Activated naive CD4-positive, alpha-beta T cell (primary cell): Measurements from ENCODE around the gene RPUSD3.
"Not testable (repeated sequence)": the region's sequence is repeated elsewhere in the genome, so short reads cannot be mapped to it uniquely, and the experiment has no call there.

Experiments
- DNase-seq, 4 experiments: peaks; one replicate each; lab custom pipeline; 2025; lab: John Stamatoyannopoulos, UW

The RPUSD3 gene, protein sequence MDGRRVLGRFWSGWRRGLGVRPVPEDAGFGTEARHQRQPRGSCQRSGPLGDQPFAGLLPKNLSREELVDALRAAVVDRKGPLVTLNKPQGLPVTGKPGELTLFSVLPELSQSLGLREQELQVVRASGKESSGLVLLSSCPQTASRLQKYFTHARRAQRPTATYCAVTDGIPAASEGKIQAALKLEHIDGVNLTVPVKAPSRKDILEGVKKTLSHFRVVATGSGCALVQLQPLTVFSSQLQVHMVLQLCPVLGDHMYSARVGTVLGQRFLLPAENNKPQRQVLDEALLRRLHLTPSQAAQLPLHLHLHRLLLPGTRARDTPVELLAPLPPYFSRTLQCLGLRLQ

GRCh38 chr3:9843715-9844438, at the start of gene RPUSD3:
Gene RPUSD3 (minus strand): TSS chr3:9844008. CDS start chr3:9843990, 18 bp downstream.
- DNase-seq: peak; percentile 91 to 98 (median 95)

GRCh38 chr3:9891072-9891622, 47.3 kb upstream of the RPUSD3 start:
- no peak for DNase-seq

GRCh38 chr3:9890249-9891071, 46.7 kb upstream of the RPUSD3 start, which contains the start of gene JAGN1:
Gene JAGN1 (plus strand): TSS chr3:9890610. CDS start chr3:9890723, 113 bp downstream.
- peak; percentile 87 to 92 (median 92) for DNase-seq

DNA sequence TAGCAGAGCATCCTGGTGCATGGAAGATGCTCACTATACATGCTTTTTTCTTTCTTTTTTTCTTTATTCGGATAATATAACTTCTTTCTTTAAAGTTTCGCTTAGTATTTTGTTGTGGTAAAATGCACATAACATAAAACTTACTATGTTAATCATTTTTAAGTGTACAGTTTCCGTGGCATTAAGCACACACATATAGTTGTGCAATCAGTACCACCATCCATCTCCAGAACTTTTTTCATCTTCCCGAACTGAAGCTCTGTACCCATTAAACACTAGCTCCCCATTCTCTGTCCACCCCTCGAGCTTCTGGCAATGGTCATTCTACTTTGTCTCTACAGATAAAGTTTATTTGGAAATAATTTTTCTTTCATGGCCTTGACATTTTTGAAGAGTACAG, 45.6 kb upstream of the RPUSD3 start:
- DNase-seq: no peak

DNA sequence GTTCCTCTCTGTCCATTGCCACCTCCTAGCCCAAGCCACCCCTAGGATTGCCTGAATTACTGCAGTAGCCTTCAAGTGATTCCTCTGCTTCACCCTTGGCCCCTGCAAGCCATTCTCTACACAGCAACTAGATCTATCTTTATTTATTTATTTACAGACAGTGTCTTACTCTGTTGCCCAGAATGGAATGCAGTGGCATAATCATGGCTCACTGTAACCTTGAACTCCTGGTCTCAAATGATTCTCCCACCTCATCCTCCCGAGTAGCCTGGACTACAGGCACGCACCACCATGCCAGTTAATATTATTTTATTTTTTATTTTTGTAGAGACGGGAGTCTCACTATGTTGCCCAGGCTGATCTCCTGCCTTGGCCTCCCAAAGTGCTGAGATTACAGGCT, 44.7 kb upstream of the RPUSD3 start:
- no peak for DNase-seq

DNA sequence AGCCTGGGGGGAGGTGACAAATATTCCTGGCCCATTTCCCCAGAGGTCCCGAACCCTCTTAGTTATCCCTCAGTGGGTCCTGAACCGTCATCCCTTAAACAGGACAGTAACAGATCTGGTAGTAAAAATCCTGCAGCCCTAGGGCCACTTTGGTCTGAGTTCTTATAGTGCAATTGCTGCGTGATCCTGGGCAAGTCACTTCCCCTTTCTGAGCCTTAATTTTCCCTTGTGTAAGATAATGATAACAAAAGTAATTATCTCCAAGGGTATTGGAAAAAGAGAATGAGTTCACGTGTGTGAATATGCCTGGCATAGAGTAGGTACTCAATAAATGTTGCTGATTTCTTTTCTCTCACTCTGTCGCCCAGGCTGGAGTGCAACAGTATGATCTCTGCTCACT, 43.7 kb upstream of the RPUSD3 start:
- DNase-seq: no peak

DNA sequence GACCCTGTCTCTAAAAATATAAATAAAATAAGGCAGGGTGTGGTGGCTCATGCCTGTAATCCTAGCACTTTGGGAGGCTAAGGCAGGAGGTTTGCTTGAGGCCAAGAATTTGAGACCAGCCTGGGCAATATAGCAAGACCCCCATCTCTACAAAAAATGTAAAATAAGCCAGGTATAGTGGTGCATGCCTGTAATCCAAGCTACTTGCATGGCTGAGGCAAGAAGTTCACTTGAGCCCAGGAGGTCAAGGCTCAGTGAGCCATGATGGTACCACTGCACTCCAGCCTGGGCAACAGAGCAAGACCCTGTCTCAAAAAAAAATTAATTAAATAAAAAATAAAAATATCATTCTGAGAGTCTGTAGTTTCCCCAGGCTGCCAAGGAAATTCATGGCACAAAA, 42.5 kb upstream of the RPUSD3 start:
- DNase-seq: no peak

DNA sequence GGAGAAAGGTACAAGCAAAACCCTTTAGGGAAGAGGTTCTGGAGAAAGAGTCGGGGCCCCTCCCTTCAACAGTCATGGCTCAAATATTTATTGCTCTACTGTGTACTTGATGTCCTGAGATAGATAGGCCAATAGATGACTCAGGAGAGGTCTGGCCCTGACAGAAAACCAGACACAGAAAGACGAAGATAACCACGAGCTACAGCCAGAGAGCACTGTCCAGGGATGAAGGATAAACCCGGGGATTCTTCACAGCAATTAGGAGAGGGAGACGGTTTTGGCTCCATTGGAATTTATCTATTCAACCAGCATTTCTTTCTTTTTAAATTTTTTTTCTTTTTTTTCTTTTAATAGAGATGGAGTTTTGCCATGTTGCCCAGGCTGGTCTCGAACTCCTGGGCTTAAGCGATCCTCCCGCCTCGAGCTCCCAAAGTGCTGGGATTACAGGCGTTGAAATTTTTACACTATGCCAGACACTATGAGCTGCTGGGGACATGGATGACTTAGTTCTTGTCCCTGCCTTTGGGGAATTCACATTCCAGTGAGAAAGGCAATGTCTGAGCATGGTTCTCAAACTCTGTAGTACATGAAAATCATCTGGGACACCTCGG, 40.9 kb upstream of the RPUSD3 start:
- DNase-seq: no peak

- no peak for DNase-seq
Measured at GRCh38 chr3:9883706-9884554, 40.1 kb upstream of the RPUSD3 start.

GRCh38 chr3:9881441-9881840, 37.6 kb upstream of the RPUSD3 start:
- DNase-seq: no peak

DNA sequence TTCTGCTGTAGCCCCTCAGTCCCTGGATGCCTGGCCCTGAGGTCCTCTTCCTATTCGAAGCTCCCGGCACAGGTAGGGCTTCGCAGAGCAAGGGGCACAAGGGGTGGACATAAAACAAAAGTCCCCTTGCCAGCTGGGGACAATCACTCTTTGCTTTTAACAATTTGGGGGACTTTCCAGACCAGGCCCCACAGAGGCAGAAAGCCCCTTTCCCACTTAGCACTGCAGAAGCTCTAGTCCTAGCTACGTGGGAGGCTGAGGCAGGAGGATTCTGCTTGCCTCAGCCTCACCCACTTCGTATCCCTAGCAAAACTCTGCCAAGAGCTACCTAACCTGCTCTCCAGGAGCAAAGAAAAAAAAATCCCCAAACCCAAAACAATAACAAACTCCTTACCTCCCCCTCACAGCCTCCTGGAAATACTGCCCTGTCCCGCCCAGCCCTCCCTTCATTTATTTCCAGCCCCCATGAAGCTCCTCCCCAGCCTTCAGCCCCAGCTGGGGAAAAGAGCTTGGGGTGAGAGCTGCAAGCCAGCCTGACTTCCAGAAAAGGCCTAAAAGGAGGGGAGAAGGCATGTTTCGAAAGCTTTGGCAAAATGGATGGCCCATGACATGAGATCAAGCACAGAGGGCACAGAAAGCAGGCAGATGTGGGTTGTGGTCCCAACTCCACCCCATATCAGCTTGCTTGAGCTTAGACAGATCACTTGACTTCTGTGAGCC, 36.2 kb upstream of the RPUSD3 start, which contains the start of gene CIDEC:
Gene CIDEC, minus strand, starts transcription at position 424 of the 720 bp plus-strand sequence. CDS start 1,767 bp downstream, outside the sequence.
- no peak for DNase-seq

DNA sequence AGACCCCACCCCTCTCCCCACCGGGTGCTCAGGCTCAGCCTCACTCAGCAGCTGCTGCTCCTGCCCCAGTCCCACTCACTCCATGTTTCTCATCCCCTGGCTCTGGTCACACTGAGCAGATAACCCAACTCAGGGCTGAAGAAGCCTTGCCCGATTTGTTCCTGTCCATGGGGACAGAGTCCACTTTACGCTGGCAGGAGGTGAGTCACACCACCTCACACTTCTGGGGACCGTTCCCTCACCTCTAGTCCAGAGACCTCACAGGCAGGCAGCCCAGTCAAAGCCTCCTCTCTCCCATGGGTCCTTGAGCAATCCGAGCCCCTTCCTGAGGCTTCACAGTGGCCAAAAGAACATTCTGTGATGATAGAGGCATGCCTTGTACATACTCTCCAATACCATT, 34.9 kb upstream of the RPUSD3 start:
- DNase-seq: no peak

DNA sequence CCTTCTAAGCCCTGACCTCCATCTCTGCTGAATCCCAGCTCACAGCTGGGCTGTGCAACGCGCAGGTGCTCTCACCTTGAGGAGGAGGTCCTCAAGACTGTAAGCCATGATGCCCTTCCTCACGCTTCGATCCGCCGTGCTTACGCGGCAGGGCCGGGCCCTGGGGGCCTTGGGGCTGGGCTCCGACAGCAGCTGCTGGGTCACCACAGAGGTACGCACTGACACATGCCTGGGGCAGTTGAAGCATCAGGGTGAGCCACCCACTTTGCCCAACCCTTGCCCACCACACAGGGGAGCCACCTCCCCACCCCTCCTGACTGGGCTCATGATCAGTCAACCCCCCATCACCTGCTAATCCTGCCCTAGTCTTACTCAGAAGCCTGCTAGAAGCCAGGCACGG, 33.2 kb upstream of the RPUSD3 start:
- DNase-seq: no peak

DNA sequence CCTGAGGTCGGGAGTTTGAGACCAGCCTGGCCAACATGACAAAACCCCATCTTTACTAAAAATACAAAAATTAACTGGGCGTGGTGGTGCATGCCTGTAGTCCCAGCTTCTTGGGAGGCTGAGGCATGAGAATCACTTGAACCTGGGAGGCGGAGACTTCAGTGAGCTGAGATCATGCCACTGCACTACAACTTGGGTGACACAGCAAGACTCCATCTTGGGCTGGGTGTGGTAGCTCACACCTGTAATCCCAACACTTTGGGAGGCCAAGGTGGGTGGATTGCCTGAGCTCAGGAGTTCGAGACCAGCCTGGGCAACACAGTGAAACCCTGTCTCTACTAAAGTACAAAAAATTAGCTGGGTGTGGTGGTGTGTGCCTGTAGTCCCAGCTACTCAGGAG, 32.4 kb upstream of the RPUSD3 start:
- DNase-seq: not testable (repeated sequence)

DNA sequence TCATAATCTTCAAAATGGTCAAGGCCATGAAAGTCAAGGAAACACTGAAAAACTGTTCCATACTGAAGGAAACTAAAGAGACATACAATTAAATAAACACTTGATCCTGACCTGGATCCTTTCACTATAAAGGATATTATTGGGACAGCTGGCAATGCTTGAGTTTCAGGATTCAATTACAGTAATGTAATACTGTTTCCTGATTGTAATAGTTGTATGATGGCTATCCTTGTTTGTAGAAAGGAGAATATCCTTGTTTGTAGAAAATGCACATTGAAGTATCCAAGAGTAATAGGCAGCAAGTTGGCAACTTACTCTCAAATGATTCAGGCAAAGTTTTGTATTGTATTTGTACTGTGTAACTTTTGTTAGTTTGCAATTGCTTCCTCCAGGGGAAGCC, 31.6 kb upstream of the RPUSD3 start:
- no peak for DNase-seq

DNA sequence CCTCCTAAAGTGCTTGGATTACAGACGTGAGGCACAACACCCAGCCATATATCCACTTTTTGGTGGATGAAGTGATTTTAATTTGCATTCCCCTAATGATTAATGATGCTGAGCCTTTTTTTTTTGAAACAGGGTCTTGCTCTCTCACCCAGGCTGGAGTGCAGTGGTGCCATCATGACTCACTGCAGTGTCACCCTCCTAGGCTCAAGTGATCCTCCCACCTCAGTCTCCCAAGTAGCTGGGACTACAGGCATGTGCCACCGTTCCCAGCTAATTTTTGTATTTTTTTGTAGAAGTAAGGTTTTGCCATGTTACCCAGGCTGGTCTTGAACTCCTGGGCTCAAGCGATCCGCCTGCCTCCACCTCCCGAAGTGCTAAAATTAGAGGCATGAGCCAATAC, 28.3 kb upstream of the RPUSD3 start:
- not testable (repeated sequence) for DNase-seq

GRCh38 chr3:9870978-9871377, 27.2 kb upstream of the RPUSD3 start:
- DNase-seq: no peak

DNA sequence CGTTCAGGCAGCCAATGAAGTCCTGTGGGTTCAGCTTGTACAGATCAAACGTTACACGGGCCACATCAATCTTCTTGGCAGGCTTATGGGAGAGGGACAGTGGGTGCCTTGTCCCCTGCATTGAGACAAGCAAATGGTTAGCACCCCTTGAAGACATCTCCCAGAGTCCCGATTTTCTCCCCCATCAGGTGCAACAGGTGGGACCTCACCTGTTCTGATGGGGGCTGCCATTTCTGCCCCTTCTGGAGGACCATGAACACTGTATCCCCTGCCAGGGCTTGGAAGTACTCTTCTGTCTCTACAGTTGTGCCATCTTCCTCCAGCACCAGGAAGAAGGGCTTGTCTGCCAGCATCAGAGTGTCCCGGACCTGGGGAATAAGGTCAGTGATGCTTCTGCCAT, 26.1 kb upstream of the RPUSD3 start:
- no peak for DNase-seq

GRCh38 chr3:9867106-9867505, 23.3 kb upstream of the RPUSD3 start:
- DNase-seq: no peak

- no peak for DNase-seq
Measured at GRCh38 chr3:9866639-9867038, 22.8 kb upstream of the RPUSD3 start.
